ENCODE data around the gene CFLAR. TPM values are rescaled to one million over a fixed set of nuclear protein-coding genes. Genes with fewer than 3 reads are reported as not detected.
"Not testable (repeated sequence)": the region's sequence is repeated elsewhere in the genome, so short reads cannot be mapped to it uniquely, and the experiment has no call there.

CFLAR gene
- total RNA-seq, 1 donor from 2014 or later = 62.6 TPM

DNA sequence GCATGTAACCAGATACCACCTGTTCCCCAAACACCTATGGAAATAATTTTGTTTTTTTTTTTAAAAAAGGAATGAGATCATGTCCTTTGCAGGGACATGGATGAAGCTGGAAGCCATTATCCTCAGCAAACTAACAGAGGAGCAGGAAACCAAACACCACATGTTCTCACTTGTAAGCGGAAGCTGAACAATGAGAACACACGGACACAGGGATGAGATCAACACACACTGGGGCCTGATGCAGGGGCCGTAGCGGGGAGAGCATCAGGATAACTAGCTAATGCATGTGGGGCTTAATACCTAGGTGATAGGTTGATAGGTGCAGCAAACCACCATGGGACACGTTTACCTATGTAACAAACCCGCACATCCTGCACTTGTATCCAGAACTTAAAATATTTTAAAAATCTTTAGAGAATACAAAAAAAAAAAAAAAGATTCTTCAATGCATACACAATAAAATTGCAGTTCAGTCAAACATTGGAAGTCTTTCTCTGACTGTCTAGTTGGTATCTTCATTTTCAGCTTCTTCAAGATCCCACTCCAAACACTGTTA, 55.4 kb downstream of the CFLAR start:
- Histone ChIP-seq H3K27me3 (ENCODE audit: control insufficient read depth in 3 of 3, insufficient read depth in 3 of 3, low read length in 3 of 3) (no peaks in the 10 kb centered on the region), H3K9ac (ENCODE audit: low read depth in 1 of 3, low read length in 3 of 3) (no peak overlapping the region), H3K27ac (ENCODE audit: low read depth, low read length) (no peak overlapping the region), H3K4me1 (ENCODE audit: control insufficient read depth in 3 of 3, insufficient read depth in 3 of 3, low read length in 3 of 3) (peaks cover 0 to 3% (median 2%) of the 10 kb centered on the region in 3 donors), H3K4me3 (ENCODE audit: low read length in 3 of 3) (no peak overlapping the region), H3K9me3 (ENCODE audit: control insufficient read depth in 3 of 3, low read length in 3 of 3) (no peaks in the 10 kb centered on the region), H3K36me3 (ENCODE audit: control insufficient read depth in 3 of 3, insufficient read depth in 3 of 3, low read length in 3 of 3) (peaks cover 0 to 9% (median 4%) of the 10 kb centered on the region in 3 donors)

DNA sequence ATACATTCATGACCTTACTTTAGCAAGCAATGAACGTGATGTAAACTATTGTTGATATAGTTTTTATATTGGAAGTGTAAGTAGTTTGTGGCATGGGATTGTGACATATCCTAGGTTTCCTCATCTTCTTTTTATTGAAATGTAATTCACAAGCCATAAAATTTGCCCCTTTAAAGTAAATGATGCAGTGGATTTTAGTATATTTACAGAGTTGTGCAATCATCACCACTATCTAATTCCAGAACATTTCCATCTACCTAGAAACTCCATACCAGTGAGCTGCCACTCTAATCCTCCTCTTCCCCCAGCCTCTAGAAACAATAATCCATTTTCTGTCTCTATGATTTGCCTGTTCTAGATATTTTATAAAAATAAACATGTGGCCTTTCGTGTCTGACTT, 56.3 kb downstream of the CFLAR start:
- Histone ChIP-seq H3K27ac (ENCODE audit: low read depth, low read length) (no peak overlapping the region), H3K9me3 (ENCODE audit: control insufficient read depth in 3 of 3, low read length in 3 of 3) (no peaks in the 10 kb centered on the region), H3K27me3 (ENCODE audit: control insufficient read depth in 3 of 3, insufficient read depth in 3 of 3, low read length in 3 of 3) (no peaks in the 10 kb centered on the region), H3K36me3 (ENCODE audit: control insufficient read depth in 3 of 3, insufficient read depth in 3 of 3, low read length in 3 of 3) (peaks cover 0 to 4% (median 3%) of the 10 kb centered on the region in 3 donors), H3K4me3 (ENCODE audit: low read length in 3 of 3) (no peak overlapping the region), H3K4me1 (ENCODE audit: control insufficient read depth in 3 of 3, insufficient read depth in 3 of 3, low read length in 3 of 3) (peaks cover 0 to 5% (median 3%) of the 10 kb centered on the region in 3 donors), H3K9ac (ENCODE audit: low read depth in 1 of 3, low read length in 3 of 3) (no peak overlapping the region)

DNA sequence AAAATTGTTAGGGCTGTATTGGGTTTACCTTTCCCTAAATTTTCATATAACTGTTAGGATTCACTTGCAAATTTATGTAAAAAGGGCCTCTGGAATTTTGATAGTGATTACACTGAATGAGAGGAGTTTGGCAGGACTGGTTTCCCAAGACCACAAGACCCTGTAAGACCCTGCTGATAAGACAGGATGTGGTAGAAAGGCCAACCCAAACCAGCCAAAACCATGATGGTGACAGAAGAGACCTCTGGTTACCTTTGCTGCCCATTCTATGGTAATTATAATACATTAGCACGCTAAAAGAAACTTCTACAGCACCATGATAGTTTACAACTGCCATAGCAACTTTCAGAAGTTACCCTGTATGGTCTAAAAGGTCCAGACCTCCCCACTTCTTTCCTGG, 58.7 kb downstream of the CFLAR start:
- Histone ChIP-seq H3K27ac (ENCODE audit: low read depth, low read length) (no peak overlapping the region), H3K9me3 (ENCODE audit: control insufficient read depth in 3 of 3, low read length in 3 of 3) (no peaks in the 10 kb centered on the region), H3K27me3 (ENCODE audit: control insufficient read depth in 3 of 3, insufficient read depth in 3 of 3, low read length in 3 of 3) (no peaks in the 10 kb centered on the region), H3K9ac (ENCODE audit: low read depth in 1 of 3, low read length in 3 of 3) (no peak overlapping the region), H3K4me1 (ENCODE audit: control insufficient read depth in 3 of 3, insufficient read depth in 3 of 3, low read length in 3 of 3) (peaks cover 0 to 5% (median 3%) of the 10 kb centered on the region in 3 donors), H3K36me3 (ENCODE audit: control insufficient read depth in 3 of 3, insufficient read depth in 3 of 3, low read length in 3 of 3) (no peaks in the 10 kb centered on the region), H3K4me3 (ENCODE audit: low read length in 3 of 3) (no peak overlapping the region)

DNA sequence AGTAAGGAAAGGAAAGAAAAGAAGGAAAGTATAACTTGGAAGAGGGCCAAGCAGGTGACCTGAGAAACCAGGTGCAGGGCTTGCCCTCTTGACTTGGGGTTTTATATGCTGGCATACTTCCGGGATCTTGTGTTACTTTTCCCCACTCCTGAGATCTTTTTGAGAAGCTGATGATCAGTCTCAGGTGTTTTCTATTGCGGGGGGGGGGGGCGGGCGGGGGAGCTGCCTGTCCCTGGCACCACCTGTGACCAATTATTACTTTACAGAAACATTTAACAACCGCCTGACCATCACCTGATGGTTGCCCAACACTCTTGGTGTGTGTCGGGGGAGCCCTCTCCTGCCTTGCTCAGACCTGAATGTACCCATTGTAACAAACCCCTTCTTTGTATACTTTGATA, 60.1 kb downstream of the CFLAR start:
- H3K4me3 ChIP-seq (ENCODE audit: low read length in 3 of 3) = no peak overlapping the region
- H3K9me3 ChIP-seq (ENCODE audit: control insufficient read depth in 3 of 3, low read length in 3 of 3) = no peaks in the 10 kb centered on the region
- H3K36me3 ChIP-seq (ENCODE audit: control insufficient read depth in 3 of 3, insufficient read depth in 3 of 3, low read length in 3 of 3) = no peaks in the 10 kb centered on the region
- H3K27ac ChIP-seq (ENCODE audit: low read depth, low read length) = no peak overlapping the region
- no peaks in the 10 kb centered on the region for H3K27me3 ChIP-seq (ENCODE audit: control insufficient read depth in 3 of 3, insufficient read depth in 3 of 3, low read length in 3 of 3)
- H3K9ac ChIP-seq (ENCODE audit: low read depth in 1 of 3, low read length in 3 of 3) = no peak overlapping the region
- peaks cover 0 to 5% (median 3%) of the 10 kb centered on the region in 3 donors for H3K4me1 ChIP-seq (ENCODE audit: control insufficient read depth in 3 of 3, insufficient read depth in 3 of 3, low read length in 3 of 3)

DNA sequence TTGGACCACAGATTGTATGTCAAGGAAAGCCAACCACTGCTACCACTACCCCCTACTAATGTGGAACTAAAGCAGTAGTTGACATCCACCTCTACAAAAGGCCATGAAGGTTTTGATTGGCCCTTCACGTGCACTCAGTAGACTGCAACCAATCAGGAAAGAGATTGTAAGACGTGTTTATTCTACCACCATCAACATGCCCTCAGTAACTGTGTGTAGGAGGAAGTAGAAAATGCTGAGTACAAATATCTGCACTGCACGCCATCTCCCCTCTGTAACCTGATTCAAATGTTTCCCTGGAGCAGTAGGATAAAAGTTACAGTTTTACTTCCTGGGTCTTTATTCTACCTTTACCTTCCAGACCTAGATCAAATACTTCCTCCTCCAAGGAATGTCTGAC, 64.0 kb downstream of the CFLAR start:
- Histone ChIP-seq H3K27ac (ENCODE audit: low read depth, low read length) (no peak overlapping the region), H3K4me3 (ENCODE audit: low read length in 3 of 3) (no peak overlapping the region), H3K9me3 (ENCODE audit: control insufficient read depth in 3 of 3, low read length in 3 of 3) (no peaks in the 10 kb centered on the region)

DNA sequence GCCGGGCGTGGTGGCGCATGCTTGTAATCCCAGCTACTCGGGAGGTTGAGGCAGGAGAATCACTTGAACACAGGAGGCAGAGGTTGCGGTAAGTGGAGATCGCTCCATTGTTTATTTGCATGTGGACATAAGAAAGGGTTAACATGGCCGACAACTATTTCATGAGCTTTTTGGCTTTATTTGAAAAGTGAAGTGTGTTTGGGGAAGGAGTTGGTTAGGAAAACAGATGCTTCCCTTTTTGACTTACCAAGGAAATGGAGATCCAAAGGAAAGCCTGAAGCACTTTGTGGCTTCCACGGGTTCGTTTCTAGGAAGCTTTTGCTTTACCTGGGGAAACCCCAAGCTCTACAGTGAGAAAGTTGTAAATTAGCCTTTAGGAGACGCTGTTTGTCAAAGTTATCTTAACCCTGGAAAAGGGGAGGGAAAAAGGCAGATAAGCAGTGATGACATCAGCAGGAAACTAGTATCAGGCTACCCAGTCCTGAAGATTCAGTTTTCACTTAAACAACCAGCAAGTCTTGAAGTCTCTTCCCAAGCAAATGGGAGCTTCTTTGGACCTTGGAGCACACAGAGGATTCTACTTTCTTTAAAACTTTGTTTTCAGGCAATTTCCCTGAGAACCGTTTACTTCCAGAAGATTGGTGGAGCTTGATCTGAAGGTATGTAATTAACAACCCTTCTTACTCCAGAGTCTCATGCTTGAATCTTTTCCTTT, 66.8 kb downstream of the CFLAR start, which contains the start of gene CASP10:
Gene CASP10 (plus strand): TSS at position 492 of the 715 bp plus-strand sequence. CDS start 2,637 bp downstream, outside the sequence.
- Histone ChIP-seq H3K4me3 (ENCODE audit: low read length in 3 of 3) (peak within 1 kb of the TSS; percentile 25 to 64 (median 52)), H3K4me1 (ENCODE audit: control insufficient read depth in 3 of 3, insufficient read depth in 3 of 3, low read length in 3 of 3) (no peaks in the 10 kb centered on the region), H3K9me3 (ENCODE audit: control insufficient read depth in 3 of 3, low read length in 3 of 3) (no peaks in the 10 kb centered on the region), H3K36me3 (ENCODE audit: control insufficient read depth in 3 of 3, insufficient read depth in 3 of 3, low read length in 3 of 3) (no peaks in the 10 kb centered on the region), H3K27ac (ENCODE audit: low read depth, low read length) (peak within 1 kb of the TSS; percentile 53), H3K27me3 (ENCODE audit: control insufficient read depth in 3 of 3, insufficient read depth in 3 of 3, low read length in 3 of 3) (no peaks in the 10 kb centered on the region), H3K9ac (ENCODE audit: low read depth in 1 of 3, low read length in 3 of 3) (peak within 1 kb of the TSS; percentile 27 to 52 (median 45))

More for the DNA sequence above, 64.0 kb downstream of the CFLAR start:
- H3K27me3 ChIP-seq (ENCODE audit: control insufficient read depth in 3 of 3, insufficient read depth in 3 of 3, low read length in 3 of 3) = no peaks in the 10 kb centered on the region
- peaks cover 0 to 5% (median 3%) of the 10 kb centered on the region in 3 donors for H3K4me1 ChIP-seq (ENCODE audit: control insufficient read depth in 3 of 3, insufficient read depth in 3 of 3, low read length in 3 of 3)
- H3K9ac ChIP-seq (ENCODE audit: low read depth in 1 of 3, low read length in 3 of 3) = no peak overlapping the region
- H3K36me3 ChIP-seq (ENCODE audit: control insufficient read depth in 3 of 3, insufficient read depth in 3 of 3, low read length in 3 of 3) = no peaks in the 10 kb centered on the region

DNA sequence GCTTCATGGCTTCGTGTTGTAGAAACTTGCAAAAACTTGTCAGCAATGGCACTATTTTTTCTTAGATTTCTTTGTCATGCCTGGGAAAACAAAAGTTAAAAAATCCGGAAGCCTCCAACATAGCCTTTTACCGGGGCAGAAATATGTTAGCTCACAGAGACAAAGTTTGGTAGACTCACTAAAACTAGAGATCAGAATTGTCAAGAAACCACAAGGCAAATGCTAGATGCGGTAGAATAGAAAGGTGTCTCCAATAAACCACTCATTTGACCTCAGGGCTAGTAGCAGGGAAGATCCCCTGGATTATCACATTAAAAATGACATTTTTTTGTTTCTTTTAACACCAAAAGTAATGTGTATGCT, 67.4 kb downstream of the CFLAR start:
- H3K9me3 ChIP-seq (ENCODE audit: control insufficient read depth in 3 of 3, low read length in 3 of 3) = no peaks in the 10 kb centered on the region
- H3K9ac ChIP-seq (ENCODE audit: low read depth in 1 of 3, low read length in 3 of 3) = peak overlapping the region; percentile 27 to 52 (median 45)
- H3K4me1 ChIP-seq (ENCODE audit: control insufficient read depth in 3 of 3, insufficient read depth in 3 of 3, low read length in 3 of 3) = no peaks in the 10 kb centered on the region
- peak overlapping the region; percentile 53 for H3K27ac ChIP-seq (ENCODE audit: low read depth, low read length)
- peak overlapping the region; percentile 21 to 64 (median 49) for H3K4me3 ChIP-seq (ENCODE audit: low read length in 3 of 3)
- H3K27me3 ChIP-seq (ENCODE audit: control insufficient read depth in 3 of 3, insufficient read depth in 3 of 3, low read length in 3 of 3) = no peaks in the 10 kb centered on the region
- H3K36me3 ChIP-seq (ENCODE audit: control insufficient read depth in 3 of 3, insufficient read depth in 3 of 3, low read length in 3 of 3) = no peaks in the 10 kb centered on the region

DNA sequence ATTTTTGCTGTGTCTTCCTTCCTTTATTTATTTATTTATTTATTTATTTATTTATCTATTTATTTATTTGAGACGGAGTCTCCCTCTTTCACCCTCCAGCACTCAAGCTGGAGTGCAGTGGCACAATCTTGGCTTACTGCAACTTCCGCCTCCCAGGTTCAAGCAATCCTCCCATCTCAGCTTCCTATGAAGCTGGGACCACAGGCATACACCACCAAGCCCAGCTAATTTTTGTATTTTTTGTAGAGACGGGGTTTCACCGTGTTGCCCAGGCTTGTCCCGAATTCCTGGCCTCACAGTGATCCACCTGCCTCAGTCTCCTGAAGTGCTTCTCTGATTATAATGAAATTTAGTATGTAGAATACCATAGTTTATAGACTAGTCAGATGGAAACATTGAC, 67.9 kb downstream of the CFLAR start:
- not testable (repeated sequence) for H3K4me1 ChIP-seq (ENCODE audit: control insufficient read depth in 3 of 3, insufficient read depth in 3 of 3, low read length in 3 of 3); H3K36me3 ChIP-seq (ENCODE audit: control insufficient read depth in 3 of 3, insufficient read depth in 3 of 3, low read length in 3 of 3); H3K9me3 ChIP-seq (ENCODE audit: control insufficient read depth in 3 of 3, low read length in 3 of 3); H3K27me3 ChIP-seq (ENCODE audit: control insufficient read depth in 3 of 3, insufficient read depth in 3 of 3, low read length in 3 of 3); H3K27ac ChIP-seq (ENCODE audit: low read depth, low read length)
- peak overlapping the region; percentile 25 to 62 (median 52) for H3K4me3 ChIP-seq (ENCODE audit: low read length in 3 of 3)
- H3K9ac ChIP-seq (ENCODE audit: low read depth in 1 of 3, low read length in 3 of 3) = peak overlapping the region in 2 of 3 donors; percentile 45 to 52

DNA sequence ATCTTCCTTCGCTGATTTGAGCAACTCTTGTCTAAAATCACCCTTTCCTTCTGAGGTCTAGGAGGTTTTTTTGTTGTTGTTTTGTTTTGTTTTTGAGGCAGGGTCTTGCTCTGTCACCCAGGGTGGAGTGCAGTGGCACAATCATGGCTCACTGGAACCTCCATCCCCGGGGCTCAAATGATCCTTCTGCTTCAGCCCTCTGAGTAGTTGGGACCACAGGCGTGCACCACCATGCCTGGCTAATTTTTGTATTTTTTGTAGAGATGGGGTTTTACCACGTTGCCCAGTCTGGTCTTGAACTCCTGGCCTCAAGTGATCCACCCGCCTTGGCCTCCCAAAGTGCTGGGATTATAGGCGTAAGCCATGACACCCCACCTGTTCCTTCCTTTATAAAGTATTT, 68.3 kb downstream of the CFLAR start:
- not testable (repeated sequence) for H3K9me3 ChIP-seq (ENCODE audit: control insufficient read depth in 3 of 3, low read length in 3 of 3); H3K36me3 ChIP-seq (ENCODE audit: control insufficient read depth in 3 of 3, insufficient read depth in 3 of 3, low read length in 3 of 3); H3K4me1 ChIP-seq (ENCODE audit: control insufficient read depth in 3 of 3, insufficient read depth in 3 of 3, low read length in 3 of 3); H3K27ac ChIP-seq (ENCODE audit: low read depth, low read length); H3K27me3 ChIP-seq (ENCODE audit: control insufficient read depth in 3 of 3, insufficient read depth in 3 of 3, low read length in 3 of 3)
- Histone ChIP-seq H3K4me3 (ENCODE audit: low read length in 3 of 3) (peak overlapping the region; percentile 25 to 62 (median 52)), H3K9ac (ENCODE audit: low read depth in 1 of 3, low read length in 3 of 3) (peak overlapping the region in 2 of 3 donors; percentile 40 to 43)

DNA sequence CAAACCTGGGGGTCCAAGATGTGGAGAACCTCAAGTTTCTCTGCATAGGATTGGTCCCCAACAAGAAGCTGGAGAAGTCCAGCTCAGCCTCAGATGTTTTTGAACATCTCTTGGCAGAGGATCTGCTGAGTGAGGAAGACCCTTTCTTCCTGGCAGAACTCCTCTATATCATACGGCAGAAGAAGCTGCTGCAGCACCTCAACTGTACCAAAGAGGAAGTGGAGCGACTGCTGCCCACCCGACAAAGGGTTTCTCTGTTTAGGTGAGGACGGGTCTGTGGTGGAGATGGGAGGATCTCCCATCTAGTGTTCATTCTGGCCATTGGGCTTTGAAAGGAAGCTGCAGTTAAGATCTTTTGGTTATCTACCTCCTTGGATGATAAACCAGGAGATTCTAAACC, 69.9 kb downstream of the CFLAR start:
- Histone ChIP-seq H3K9me3 (ENCODE audit: control insufficient read depth in 3 of 3, low read length in 3 of 3) (no peaks in the 10 kb centered on the region), H3K27me3 (ENCODE audit: control insufficient read depth in 3 of 3, insufficient read depth in 3 of 3, low read length in 3 of 3) (no peaks in the 10 kb centered on the region), H3K4me1 (ENCODE audit: control insufficient read depth in 3 of 3, insufficient read depth in 3 of 3, low read length in 3 of 3) (no peaks in the 10 kb centered on the region), H3K36me3 (ENCODE audit: control insufficient read depth in 3 of 3, insufficient read depth in 3 of 3, low read length in 3 of 3) (no peaks in the 10 kb centered on the region), H3K4me3 (ENCODE audit: low read length in 3 of 3) (peak overlapping the region in 1 of 3 donors; percentile 27), H3K9ac (ENCODE audit: low read depth in 1 of 3, low read length in 3 of 3) (no peak overlapping the region), H3K27ac (ENCODE audit: low read depth, low read length) (peak overlapping the region; percentile 10)

Measured in skeletal muscle tissue (tissue), 4 donors.